Esophagus muscularis mucosa (tissue), 4 donors: ENCODE measurements around the gene INPP5A.

Experiments
- EP300 ChIP-seq: sonication (generic); formaldehyde crosslinking; IDR thresholded peaks from one replicate; pipeline ENCODE4 v1.6.1; 2017; ENCODE audit warnings: antibody characterized with exemption
- POLR2A ChIP-seq: fragments of 450-650 bp; IDR thresholded peaks from one replicate; pipeline ENCODE4 v1.6.1; 2017; ENCODE audit warnings: antibody characterized with exemption, moderate library complexity, mild to moderate bottlenecking, low read depth
- POLR2AphosphoS5 ChIP-seq, 2 donors: sonication (generic); formaldehyde crosslinking; IDR thresholded peaks; one replicate each; pipeline ENCODE4 v1.6.1; 2017; ENCODE audit warnings: antibody characterized with exemption in 2 of 2
- TF ChIP-seq, protein P1 (sequence below), 3 experiments: fragments of 200-600 bp in 2 of 3; fragments of 450-650 bp in 1 of 3; sonication (generic) in 2 of 3; IDR thresholded peaks; one replicate each; pipeline ENCODE4 v1.5.1; 2017 to 2019; ENCODE audit warnings: antibody characterized with exemption in 3 of 3, mild to moderate bottlenecking in 2 of 3, moderate library complexity in 1 of 3

DNA sequence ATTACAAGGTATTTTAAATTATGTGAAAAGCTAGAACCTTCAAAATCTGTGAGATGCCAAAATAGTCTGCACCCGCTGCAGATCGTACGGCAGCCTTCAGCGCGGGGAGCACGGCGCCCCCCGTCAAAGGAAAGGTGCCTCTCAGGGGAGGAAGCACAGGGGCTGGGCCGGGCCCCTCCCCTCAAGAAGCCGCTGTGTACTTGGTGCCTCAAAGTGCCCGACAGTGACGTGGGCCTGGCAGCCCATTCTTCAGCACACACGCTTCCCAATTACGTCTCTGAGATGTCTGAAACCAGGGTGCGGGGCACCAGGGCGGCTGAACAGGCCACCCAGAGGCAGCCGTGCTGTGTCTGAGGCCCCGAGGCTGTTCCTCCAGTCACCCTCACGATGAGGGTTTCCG, 116.1 kb downstream of the INPP5A start:
- TF ChIP-seq, protein P1, sequence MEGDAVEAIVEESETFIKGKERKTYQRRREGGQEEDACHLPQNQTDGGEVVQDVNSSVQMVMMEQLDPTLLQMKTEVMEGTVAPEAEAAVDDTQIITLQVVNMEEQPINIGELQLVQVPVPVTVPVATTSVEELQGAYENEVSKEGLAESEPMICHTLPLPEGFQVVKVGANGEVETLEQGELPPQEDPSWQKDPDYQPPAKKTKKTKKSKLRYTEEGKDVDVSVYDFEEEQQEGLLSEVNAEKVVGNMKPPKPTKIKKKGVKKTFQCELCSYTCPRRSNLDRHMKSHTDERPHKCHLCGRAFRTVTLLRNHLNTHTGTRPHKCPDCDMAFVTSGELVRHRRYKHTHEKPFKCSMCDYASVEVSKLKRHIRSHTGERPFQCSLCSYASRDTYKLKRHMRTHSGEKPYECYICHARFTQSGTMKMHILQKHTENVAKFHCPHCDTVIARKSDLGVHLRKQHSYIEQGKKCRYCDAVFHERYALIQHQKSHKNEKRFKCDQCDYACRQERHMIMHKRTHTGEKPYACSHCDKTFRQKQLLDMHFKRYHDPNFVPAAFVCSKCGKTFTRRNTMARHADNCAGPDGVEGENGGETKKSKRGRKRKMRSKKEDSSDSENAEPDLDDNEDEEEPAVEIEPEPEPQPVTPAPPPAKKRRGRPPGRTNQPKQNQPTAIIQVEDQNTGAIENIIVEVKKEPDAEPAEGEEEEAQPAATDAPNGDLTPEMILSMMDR (IDR thresholded peaks at IDR 0.05), result no peak
- TF ChIP-seq POLR2A (no peak), EP300 (no peak), POLR2AphosphoS5 (IDR thresholded peaks at IDR 0.05) (no peak)
